Chondrocyte (in vitro differentiated cells): Measurements from ENCODE around the gene FAM25G. TPM values are rescaled to one million over a fixed set of nuclear protein-coding genes. Genes with fewer than 3 reads are reported as not detected.

ENCODE experiments used
- DNase-seq: peaks from one replicate; pipeline ENCODE4 v3.0.0; 2021; ENCODE audit warnings: mixed read lengths, low spot score
- H3K27ac Mint-ChIP-seq: one replicate; pipeline ENCODE4 v1.8.0; 2021; ENCODE audit warnings: mild to moderate bottlenecking, moderate library complexity, mixed read lengths; ENCODE audit not compliant: unreplicated experiment
- H3K27me3 Mint-ChIP-seq: 2 replicates; pipeline ENCODE4 v1.8.0; 2021; ENCODE audit warnings: low read depth, mixed read lengths
- H3K36me3 Mint-ChIP-seq: 2 replicates; pipeline ENCODE4 v1.8.0; 2021; ENCODE audit warnings: low read depth, mixed read lengths
- H3K4me1 Mint-ChIP-seq: 2 replicates; pipeline ENCODE4 v1.8.0; 2021; ENCODE audit warnings: low read depth, mild to moderate bottlenecking, mixed read lengths
- H3K4me3 Mint-ChIP-seq: one replicate; pipeline ENCODE4 v1.8.0; 2021; ENCODE audit warnings: mild to moderate bottlenecking, moderate library complexity, mixed read lengths; ENCODE audit not compliant: unreplicated experiment
- H3K9me3 Mint-ChIP-seq: 2 replicates; pipeline ENCODE4 v1.8.0; 2021; ENCODE audit warnings: low read depth, mixed read lengths
- total RNA-seq: library from RNA; stranded (reverse); gene quantifications from 3 replicates; pipeline ENCODE4 v1.2.1, GENCODE V29; 2021
- TF ChIP-seq, protein P1 (sequence below): fragments of 200-600 bp; sonication (generic); IDR thresholded peaks from 2 replicates; pipeline ENCODE4 v1.5.0; 2021; ENCODE audit warnings: antibody characterized with exemption, mild to moderate bottlenecking, moderate library complexity

The FAM25G gene
- total RNA-seq, 1 donor from 2014 or later = not detected

DNA sequence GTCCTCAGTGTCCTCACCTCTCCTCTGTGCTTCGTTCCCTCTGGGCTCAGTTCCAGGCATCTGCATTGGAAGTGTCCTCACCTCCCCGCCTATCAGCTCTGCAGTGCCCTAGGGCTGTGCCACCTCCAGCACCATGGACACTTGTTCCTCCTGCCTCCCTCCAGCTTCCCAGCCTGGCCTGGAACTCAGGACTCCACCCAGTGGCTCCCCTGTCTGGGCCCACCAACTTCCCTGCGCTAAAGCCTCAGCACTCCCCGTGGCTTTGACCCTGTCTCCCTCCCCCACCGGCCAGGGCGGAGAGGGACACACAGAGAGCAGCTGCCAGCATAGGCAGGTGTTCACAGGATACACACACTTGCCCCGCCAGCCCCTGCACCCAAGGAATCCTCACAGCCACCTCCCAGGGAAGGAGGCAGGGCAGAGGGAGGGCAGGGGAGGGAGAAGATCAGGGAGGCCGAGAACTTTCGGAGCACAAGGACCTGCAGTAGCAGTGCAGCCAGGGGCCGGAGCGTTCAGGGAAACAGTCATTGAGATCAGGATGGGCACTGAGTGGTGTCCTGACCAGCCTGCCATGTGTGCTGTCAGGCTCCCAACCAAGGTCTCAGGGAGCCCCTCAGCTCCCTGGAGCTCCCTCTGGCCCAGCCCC is 38.9 kb downstream of the FAM25G start:
- no peaks in the 10 kb centered on the region for H3K9me3 Mint-ChIP-seq
- H3K4me1 Mint-ChIP-seq = no peaks in the 10 kb centered on the region
- H3K4me3 Mint-ChIP-seq = no peak overlapping the region
- H3K36me3 Mint-ChIP-seq = no peaks in the 10 kb centered on the region
- TF ChIP-seq, protein P1, sequence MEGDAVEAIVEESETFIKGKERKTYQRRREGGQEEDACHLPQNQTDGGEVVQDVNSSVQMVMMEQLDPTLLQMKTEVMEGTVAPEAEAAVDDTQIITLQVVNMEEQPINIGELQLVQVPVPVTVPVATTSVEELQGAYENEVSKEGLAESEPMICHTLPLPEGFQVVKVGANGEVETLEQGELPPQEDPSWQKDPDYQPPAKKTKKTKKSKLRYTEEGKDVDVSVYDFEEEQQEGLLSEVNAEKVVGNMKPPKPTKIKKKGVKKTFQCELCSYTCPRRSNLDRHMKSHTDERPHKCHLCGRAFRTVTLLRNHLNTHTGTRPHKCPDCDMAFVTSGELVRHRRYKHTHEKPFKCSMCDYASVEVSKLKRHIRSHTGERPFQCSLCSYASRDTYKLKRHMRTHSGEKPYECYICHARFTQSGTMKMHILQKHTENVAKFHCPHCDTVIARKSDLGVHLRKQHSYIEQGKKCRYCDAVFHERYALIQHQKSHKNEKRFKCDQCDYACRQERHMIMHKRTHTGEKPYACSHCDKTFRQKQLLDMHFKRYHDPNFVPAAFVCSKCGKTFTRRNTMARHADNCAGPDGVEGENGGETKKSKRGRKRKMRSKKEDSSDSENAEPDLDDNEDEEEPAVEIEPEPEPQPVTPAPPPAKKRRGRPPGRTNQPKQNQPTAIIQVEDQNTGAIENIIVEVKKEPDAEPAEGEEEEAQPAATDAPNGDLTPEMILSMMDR = no peak
- DNase-seq = peak; percentile 74
- H3K27ac Mint-ChIP-seq = no peak overlapping the region
- peaks cover 6% of the 10 kb centered on the region for H3K27me3 Mint-ChIP-seq

DNA sequence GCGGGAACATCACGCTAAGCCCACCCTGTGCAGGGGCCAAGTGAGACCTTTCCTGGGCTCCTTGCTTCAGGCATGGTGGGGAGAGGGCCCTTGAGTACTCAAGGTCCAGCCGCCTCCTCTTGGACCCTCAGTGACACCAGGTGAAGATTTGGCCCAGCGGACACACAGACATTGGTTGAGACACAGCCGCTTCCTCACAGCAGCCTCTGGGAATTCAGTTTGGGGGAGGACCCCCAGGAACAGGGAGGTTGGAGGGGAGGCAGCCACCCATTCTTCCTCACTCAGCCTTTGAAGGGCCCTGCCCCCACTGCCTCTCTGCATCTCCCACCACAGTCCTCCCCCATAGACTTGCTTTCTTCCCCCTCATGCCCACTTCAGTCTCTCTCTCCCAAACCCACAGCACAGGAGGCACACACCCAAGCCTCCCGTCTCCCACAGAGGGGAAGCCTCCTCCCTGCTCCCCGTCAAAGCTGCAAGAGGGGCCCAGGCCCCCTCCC is 39.5 kb downstream of the FAM25G start:
- no peak overlapping the region for H3K27ac Mint-ChIP-seq

DNA sequence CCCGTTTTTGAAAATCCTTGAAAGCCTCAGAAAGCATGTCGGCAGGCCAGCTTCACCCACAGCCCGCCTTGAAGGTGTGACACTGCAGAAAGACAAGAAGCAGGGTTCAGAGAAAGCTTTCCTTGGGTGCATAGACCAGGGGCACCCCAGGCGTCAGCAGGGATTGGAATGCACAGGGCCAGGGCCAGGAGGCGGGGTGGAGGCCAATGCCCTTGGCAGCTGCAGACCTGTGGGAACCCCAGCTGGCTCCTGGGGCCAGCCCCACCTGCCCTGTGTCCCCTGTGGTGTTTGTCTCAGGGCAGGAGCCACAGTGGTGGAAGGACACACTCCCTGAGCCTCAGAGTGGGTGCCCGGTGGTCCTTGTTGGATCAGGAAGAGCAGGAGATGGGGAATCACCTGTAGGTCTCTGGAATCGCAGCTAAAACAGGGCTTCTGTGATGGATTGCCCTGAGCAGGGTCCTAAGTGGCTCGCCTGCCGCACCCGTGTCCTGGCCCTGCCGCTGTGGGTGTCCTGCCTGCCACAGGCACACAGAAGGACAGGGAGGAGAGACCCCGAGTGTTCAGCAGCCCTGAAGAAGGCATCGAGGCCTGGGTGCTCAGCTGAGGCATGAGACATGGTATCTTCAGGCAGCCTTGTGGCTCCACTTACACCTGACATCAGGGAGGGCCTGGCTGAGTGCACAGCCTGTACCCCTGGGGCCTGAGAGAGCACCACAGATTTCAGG is 40.1 kb downstream of the FAM25G start:
- DNase-seq = peak; percentile 88
- peaks cover 6% of the 10 kb centered on the region for H3K27me3 Mint-ChIP-seq
- H3K36me3 Mint-ChIP-seq = no peaks in the 10 kb centered on the region
- no peak overlapping the region for H3K27ac Mint-ChIP-seq
- H3K9me3 Mint-ChIP-seq = no peaks in the 10 kb centered on the region
- H3K4me3 Mint-ChIP-seq = no peak overlapping the region
- H3K4me1 Mint-ChIP-seq = no peaks in the 10 kb centered on the region
- TF ChIP-seq, protein P1 = no peak

More for the DNA sequence above, 39.5 kb downstream of the FAM25G start:
- Mint-ChIP-seq H3K4me3 (no peak overlapping the region), H3K36me3 (no peaks in the 10 kb centered on the region), H3K27me3 (peaks cover 6% of the 10 kb centered on the region), H3K9me3 (no peaks in the 10 kb centered on the region), H3K4me1 (no peaks in the 10 kb centered on the region)
- TF ChIP-seq, protein P1 = no peak
- DNase-seq = no peak

DNA sequence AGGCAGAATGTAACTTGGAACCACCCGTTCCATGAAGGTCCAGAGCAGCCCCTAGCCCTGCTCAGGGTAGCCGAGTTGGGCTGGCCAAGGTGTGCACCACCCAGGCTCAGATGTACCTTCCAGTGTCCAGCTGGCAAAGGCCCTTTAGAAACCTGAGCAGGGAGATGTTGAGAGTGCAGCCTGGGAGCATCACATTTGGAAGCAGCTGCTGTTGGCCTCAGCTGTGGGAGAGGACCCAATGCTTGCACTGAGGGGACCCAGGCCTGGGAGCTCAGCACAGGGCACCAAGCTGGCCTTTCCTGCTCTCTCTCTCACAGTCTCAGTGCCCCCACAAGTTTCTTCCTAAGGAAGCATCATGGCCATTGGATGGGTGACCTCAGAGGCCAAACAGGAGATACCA is 41.1 kb downstream of the FAM25G start:
- DNase-seq = peak; percentile 47
- peaks cover 6% of the 10 kb centered on the region for H3K27me3 Mint-ChIP-seq
- peaks cover 7% of the 10 kb centered on the region for H3K9me3 Mint-ChIP-seq

DNA sequence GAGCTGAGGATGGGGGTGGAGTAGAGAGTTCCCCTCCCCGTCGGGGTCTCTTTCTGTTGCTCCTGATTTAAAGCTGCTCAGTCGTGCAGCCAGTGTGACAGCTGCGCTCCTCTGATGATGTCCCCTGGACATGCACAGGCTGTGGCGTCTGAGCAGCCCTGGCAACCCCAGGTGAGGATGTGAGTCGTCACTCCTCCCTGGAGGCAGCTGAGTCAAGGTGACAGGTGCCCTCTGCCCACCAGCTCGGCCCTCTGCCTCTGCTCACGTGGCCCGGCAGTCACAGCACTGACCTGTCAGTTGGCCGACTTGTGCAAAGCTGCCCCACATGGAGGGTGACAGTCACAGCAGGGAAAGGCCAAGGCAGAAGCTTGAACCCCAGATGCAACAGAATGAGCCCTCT is 41.5 kb downstream of the FAM25G start:
- Mint-ChIP-seq H3K27ac (no peak overlapping the region), H3K27me3 (peaks cover 6% of the 10 kb centered on the region), H3K9me3 (peaks cover 12% of the 10 kb centered on the region), H3K4me3 (no peak overlapping the region), H3K4me1 (no peaks in the 10 kb centered on the region), H3K36me3 (peaks cover 5% of the 10 kb centered on the region)
- DNase-seq = no peak
- TF ChIP-seq, protein P1 = no peak

More for the DNA sequence above, 41.1 kb downstream of the FAM25G start:
- Mint-ChIP-seq H3K4me1 (no peaks in the 10 kb centered on the region), H3K4me3 (no peak overlapping the region), H3K27ac (no peak overlapping the region), H3K36me3 (peaks cover 5% of the 10 kb centered on the region)
- TF ChIP-seq, protein P1 = no peak
